Type B pancreatic cell (in vitro differentiated cells): Measurements from ENCODE around the gene NCEH1. TPM values are rescaled to one million over a fixed set of nuclear protein-coding genes. Genes with fewer than 3 reads are reported as not detected.
"Not testable (repeated sequence)": the region's sequence is repeated elsewhere in the genome, so short reads cannot be mapped to it uniquely, and the experiment has no call there.

Experiments
- DNase-seq: peaks from one replicate; pipeline ENCODE4 v3.0.0; 2021; ENCODE audit warnings: mixed read lengths; ENCODE audit not compliant: unreplicated experiment; ENCODE audit errors: extremely low spot score
- H3K27ac Mint-ChIP-seq: 2 replicates; pipeline ENCODE4 v1.8.0; 2021; ENCODE audit warnings: mild to moderate bottlenecking, mixed read lengths
- H3K27me3 Mint-ChIP-seq: 2 replicates; pipeline ENCODE4 v1.8.0; 2021; ENCODE audit warnings: mixed read lengths
- H3K36me3 Mint-ChIP-seq: 2 replicates; pipeline ENCODE4 v1.8.0; 2021; ENCODE audit warnings: mixed read lengths
- H3K4me1 Mint-ChIP-seq: one replicate; pipeline ENCODE4 v1.8.0; 2021; ENCODE audit warnings: mixed read lengths; ENCODE audit not compliant: unreplicated experiment
- H3K4me3 Mint-ChIP-seq: 2 replicates; pipeline ENCODE4 v1.8.0; 2021; ENCODE audit warnings: mild to moderate bottlenecking, mixed read lengths
- H3K9me3 Mint-ChIP-seq: 2 replicates; pipeline ENCODE4 v1.8.0; 2021; ENCODE audit warnings: mixed read lengths
- total RNA-seq: library from RNA; stranded (reverse); gene quantifications from 2 replicates; pipeline ENCODE4 v1.2.1, GENCODE V29; 2021; ENCODE audit warnings: low replicate concordance
- TF ChIP-seq, protein P1 (sequence below): fragments of 200-600 bp; sonication (generic); conservative IDR thresholded peaks from 2 replicates; pipeline ENCODE4 v1.5.0; 2021; ENCODE audit warnings: antibody characterized with exemption, mild to moderate bottlenecking

Gene NCEH1
- total RNA-seq, 1 donor from 2014 or later: 7.0 TPM

- H3K9me3 Mint-ChIP-seq: no peaks in the 10 kb centered on the region
- H3K36me3 Mint-ChIP-seq: no peaks in the 10 kb centered on the region
- DNase-seq: no peak
- H3K27ac Mint-ChIP-seq: no peak overlapping the region
- H3K4me3 Mint-ChIP-seq: no peak overlapping the region
- TF ChIP-seq, protein P1, sequence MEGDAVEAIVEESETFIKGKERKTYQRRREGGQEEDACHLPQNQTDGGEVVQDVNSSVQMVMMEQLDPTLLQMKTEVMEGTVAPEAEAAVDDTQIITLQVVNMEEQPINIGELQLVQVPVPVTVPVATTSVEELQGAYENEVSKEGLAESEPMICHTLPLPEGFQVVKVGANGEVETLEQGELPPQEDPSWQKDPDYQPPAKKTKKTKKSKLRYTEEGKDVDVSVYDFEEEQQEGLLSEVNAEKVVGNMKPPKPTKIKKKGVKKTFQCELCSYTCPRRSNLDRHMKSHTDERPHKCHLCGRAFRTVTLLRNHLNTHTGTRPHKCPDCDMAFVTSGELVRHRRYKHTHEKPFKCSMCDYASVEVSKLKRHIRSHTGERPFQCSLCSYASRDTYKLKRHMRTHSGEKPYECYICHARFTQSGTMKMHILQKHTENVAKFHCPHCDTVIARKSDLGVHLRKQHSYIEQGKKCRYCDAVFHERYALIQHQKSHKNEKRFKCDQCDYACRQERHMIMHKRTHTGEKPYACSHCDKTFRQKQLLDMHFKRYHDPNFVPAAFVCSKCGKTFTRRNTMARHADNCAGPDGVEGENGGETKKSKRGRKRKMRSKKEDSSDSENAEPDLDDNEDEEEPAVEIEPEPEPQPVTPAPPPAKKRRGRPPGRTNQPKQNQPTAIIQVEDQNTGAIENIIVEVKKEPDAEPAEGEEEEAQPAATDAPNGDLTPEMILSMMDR: no peak
- peaks cover 10% of the 10 kb centered on the region for H3K4me1 Mint-ChIP-seq
- no peaks in the 10 kb centered on the region for H3K27me3 Mint-ChIP-seq
These were observed 112.0 kb downstream of the NCEH1 start for GRCh38 chr3:172598904-172599303.

- peak overlapping the region; percentile 44 for H3K27ac Mint-ChIP-seq
- no peaks in the 10 kb centered on the region for H3K27me3 Mint-ChIP-seq
- no peaks in the 10 kb centered on the region for H3K9me3 Mint-ChIP-seq
- H3K36me3 Mint-ChIP-seq: no peaks in the 10 kb centered on the region
- no peak for DNase-seq
- TF ChIP-seq, protein P1: no peak
- H3K4me3 Mint-ChIP-seq: peak overlapping the region; percentile 62
- peaks cover 6% of the 10 kb centered on the region for H3K4me1 Mint-ChIP-seq
These were observed 114.5 kb downstream of the NCEH1 start for GRCh38 chr3:172596394-172596706.

- H3K36me3 Mint-ChIP-seq: no peaks in the 10 kb centered on the region
- TF ChIP-seq, protein P1: peak; percentile 73
- no peak for DNase-seq
- peak overlapping the region; percentile 44 for H3K27ac Mint-ChIP-seq
- peaks cover 5% of the 10 kb centered on the region for H3K4me1 Mint-ChIP-seq
- no peaks in the 10 kb centered on the region for H3K9me3 Mint-ChIP-seq
- no peaks in the 10 kb centered on the region for H3K27me3 Mint-ChIP-seq
- peak overlapping the region; percentile 62 for H3K4me3 Mint-ChIP-seq
These were observed 115.0 kb downstream of the NCEH1 start for GRCh38 chr3:172595664-172596393.

DNA sequence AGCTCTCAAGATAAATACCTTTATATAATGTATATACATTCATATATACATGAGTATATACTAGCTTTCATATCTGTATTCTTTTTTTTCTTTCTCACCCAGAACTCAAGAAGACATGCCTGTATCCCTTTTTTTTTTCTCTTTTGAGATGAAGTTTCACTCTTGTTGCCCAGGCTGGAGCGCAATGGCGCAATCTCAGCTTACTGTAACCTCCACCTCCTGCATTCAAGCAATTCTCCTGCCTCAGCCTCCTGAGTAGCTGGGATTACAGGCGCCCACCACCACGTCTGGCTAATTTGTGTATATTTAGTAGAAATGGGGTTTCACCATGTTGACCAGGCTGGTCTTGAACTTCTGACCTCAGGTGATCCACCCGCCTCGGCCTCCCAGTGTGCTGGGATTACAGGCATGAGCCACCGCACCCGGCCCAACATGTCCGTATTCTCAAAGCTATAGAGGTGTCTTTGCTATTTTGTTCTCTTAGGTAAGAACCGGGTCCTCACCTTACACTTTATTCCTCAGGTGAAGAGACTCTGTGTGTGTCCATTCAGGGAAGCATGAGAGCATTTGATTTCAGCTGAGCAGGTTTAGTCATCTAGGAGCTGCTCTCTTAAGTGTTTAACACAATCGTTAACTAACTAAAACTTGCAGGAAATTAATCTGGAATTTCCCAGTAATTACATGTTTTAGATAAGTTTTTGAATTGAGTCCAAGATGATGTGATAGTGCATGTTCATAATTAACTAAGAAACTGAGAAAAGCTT lies 115.8 kb downstream of the NCEH1 start:
- not testable (repeated sequence) for H3K4me3 Mint-ChIP-seq

GRCh38 chr3:172592898-172593669 lies 117.8 kb downstream of the NCEH1 start:
- TF ChIP-seq, protein P1: no peak
- peaks cover 5% of the 10 kb centered on the region for H3K4me1 Mint-ChIP-seq
- peaks cover 7% of the 10 kb centered on the region for H3K9me3 Mint-ChIP-seq
- no peak for DNase-seq
- no peaks in the 10 kb centered on the region for H3K27me3 Mint-ChIP-seq
- no peak overlapping the region for H3K4me3 Mint-ChIP-seq
- H3K36me3 Mint-ChIP-seq: peaks cover 5% of the 10 kb centered on the region
- no peak overlapping the region for H3K27ac Mint-ChIP-seq

More for the DNA sequence above, 115.8 kb downstream of the NCEH1 start:
- not testable (repeated sequence) for H3K36me3 Mint-ChIP-seq, H3K27me3 Mint-ChIP-seq, DNase-seq, H3K9me3 Mint-ChIP-seq, H3K4me1 Mint-ChIP-seq
- peak overlapping the region; percentile 44 for H3K27ac Mint-ChIP-seq
